Loucy (cell line): ENCODE data around the gene GTF2A1.

Experiments
- EZH2phosphoT487 ChIP-seq: fragments of 200-600 bp; IDR thresholded peaks from 2 replicates; pipeline ENCODE4 v1.6.1; 2018; ENCODE audit warnings: antibody characterized with exemption, mild to moderate bottlenecking, moderate library complexity, borderline replicate concordance
- TF ChIP-seq, protein P1 (sequence below): fragments of 200-600 bp; sonication (generic); conservative IDR thresholded peaks from 2 replicates; pipeline ENCODE4 v1.5.1; 2014; ENCODE audit warnings: mild to moderate bottlenecking, antibody characterized with exemption, low read length

- TF ChIP-seq, protein P1, sequence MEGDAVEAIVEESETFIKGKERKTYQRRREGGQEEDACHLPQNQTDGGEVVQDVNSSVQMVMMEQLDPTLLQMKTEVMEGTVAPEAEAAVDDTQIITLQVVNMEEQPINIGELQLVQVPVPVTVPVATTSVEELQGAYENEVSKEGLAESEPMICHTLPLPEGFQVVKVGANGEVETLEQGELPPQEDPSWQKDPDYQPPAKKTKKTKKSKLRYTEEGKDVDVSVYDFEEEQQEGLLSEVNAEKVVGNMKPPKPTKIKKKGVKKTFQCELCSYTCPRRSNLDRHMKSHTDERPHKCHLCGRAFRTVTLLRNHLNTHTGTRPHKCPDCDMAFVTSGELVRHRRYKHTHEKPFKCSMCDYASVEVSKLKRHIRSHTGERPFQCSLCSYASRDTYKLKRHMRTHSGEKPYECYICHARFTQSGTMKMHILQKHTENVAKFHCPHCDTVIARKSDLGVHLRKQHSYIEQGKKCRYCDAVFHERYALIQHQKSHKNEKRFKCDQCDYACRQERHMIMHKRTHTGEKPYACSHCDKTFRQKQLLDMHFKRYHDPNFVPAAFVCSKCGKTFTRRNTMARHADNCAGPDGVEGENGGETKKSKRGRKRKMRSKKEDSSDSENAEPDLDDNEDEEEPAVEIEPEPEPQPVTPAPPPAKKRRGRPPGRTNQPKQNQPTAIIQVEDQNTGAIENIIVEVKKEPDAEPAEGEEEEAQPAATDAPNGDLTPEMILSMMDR = no peak
- no peak for TF ChIP-seq EZH2phosphoT487
Observed at GRCh38 chr14:81161749-81162148, 59.0 kb downstream of the GTF2A1 start.
